ENCODE results near the gene AUTS2. TPM values are rescaled to one million over a fixed set of nuclear protein-coding genes. Genes with fewer than 3 reads are reported as not detected.

Gene AUTS2
- total RNA-seq, 1 donor from 2014 or later = 125 TPM

DNA sequence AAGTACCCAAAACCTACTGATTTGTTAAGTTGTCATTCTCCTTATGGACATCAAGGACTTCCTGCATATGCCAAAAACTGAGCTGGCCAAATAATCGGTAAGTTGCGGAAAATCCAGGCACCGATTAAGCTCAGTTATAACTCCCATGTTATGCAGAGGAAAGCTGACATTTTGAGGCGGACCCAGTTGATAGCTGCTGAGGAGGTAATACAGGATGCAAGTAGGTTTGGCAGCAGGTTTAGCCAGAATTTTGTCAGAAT, 808.6 kb downstream of the AUTS2 start:
- H3K9me3 Mint-ChIP-seq (ENCODE audit: low read depth) = no peaks in the 10 kb centered on the region
- TF ChIP-seq, protein P1, sequence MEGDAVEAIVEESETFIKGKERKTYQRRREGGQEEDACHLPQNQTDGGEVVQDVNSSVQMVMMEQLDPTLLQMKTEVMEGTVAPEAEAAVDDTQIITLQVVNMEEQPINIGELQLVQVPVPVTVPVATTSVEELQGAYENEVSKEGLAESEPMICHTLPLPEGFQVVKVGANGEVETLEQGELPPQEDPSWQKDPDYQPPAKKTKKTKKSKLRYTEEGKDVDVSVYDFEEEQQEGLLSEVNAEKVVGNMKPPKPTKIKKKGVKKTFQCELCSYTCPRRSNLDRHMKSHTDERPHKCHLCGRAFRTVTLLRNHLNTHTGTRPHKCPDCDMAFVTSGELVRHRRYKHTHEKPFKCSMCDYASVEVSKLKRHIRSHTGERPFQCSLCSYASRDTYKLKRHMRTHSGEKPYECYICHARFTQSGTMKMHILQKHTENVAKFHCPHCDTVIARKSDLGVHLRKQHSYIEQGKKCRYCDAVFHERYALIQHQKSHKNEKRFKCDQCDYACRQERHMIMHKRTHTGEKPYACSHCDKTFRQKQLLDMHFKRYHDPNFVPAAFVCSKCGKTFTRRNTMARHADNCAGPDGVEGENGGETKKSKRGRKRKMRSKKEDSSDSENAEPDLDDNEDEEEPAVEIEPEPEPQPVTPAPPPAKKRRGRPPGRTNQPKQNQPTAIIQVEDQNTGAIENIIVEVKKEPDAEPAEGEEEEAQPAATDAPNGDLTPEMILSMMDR (IDR thresholded peaks at IDR 0.05; ENCODE audit: unreplicated experiment) = no peak
- H3K4me3 Mint-ChIP-seq (ENCODE audit: low read depth) = no peak overlapping the region
- H3K4me1 Mint-ChIP-seq (ENCODE audit: low read depth) = peaks cover 3% of the 10 kb centered on the region
- H3K27ac Mint-ChIP-seq = no peak overlapping the region
- H3K36me3 Mint-ChIP-seq (ENCODE audit: insufficient read depth) = peaks cover 1% of the 10 kb centered on the region
- H3K27me3 Mint-ChIP-seq = no peaks in the 10 kb centered on the region
- no peak for DNase-seq (ENCODE audit: low spot score, unreplicated experiment)

DNA sequence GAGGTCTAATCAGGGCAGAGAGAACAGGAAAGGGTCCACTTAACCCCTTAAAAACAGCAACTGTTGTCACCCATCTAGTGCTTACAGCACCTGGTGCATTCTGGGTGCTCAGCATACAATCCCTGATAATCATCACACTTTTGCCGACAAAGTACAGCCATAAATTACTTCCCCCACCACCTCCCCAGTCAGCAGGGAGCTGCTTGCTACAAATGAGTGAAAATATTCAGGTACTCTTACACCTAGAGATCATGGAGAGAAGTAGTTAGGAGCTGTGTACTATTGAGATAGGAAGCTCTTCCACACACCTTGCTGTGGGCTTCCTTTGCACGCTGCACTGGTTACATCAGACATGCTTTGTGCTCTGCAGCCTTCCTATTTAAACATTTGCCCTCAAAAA, 810.2 kb downstream of the AUTS2 start:
- Mint-ChIP-seq H3K27ac (no peak overlapping the region), H3K27me3 (no peaks in the 10 kb centered on the region), H3K36me3 (ENCODE audit: insufficient read depth) (peaks cover 1% of the 10 kb centered on the region), H3K9me3 (ENCODE audit: low read depth) (no peaks in the 10 kb centered on the region), H3K4me1 (ENCODE audit: low read depth) (peaks cover 3% of the 10 kb centered on the region), H3K4me3 (ENCODE audit: low read depth) (no peak overlapping the region)
- TF ChIP-seq, protein P1 (IDR thresholded peaks at IDR 0.05; ENCODE audit: unreplicated experiment) = no peak
- no peak for DNase-seq (ENCODE audit: low spot score, unreplicated experiment)

DNA sequence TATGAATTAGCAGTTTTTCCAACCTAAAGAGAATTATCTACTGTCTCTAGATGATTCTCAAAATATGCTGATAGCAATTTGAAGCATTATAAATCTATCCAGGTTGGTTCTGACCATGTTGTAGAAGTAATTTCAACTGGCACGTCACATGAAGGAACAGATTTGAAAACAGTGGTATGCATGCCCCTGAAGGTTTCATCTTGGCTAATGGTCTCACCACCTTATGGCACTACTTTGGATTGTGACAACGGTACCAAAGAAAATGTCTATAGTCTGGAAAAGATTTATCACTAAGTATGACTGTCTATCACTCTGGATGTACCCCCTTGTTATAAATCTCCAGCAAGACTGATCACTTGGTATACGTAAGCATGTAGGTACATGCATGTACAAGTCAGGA, 810.6 kb downstream of the AUTS2 start:
- Mint-ChIP-seq H3K4me1 (ENCODE audit: low read depth) (peaks cover 3% of the 10 kb centered on the region), H3K4me3 (ENCODE audit: low read depth) (no peak overlapping the region), H3K27ac (no peak overlapping the region), H3K27me3 (no peaks in the 10 kb centered on the region), H3K36me3 (ENCODE audit: insufficient read depth) (peaks cover 1% of the 10 kb centered on the region), H3K9me3 (ENCODE audit: low read depth) (no peaks in the 10 kb centered on the region)
- DNase-seq (ENCODE audit: low spot score, unreplicated experiment) = no peak
- TF ChIP-seq, protein P1 (IDR thresholded peaks at IDR 0.05; ENCODE audit: unreplicated experiment) = no peak

DNA sequence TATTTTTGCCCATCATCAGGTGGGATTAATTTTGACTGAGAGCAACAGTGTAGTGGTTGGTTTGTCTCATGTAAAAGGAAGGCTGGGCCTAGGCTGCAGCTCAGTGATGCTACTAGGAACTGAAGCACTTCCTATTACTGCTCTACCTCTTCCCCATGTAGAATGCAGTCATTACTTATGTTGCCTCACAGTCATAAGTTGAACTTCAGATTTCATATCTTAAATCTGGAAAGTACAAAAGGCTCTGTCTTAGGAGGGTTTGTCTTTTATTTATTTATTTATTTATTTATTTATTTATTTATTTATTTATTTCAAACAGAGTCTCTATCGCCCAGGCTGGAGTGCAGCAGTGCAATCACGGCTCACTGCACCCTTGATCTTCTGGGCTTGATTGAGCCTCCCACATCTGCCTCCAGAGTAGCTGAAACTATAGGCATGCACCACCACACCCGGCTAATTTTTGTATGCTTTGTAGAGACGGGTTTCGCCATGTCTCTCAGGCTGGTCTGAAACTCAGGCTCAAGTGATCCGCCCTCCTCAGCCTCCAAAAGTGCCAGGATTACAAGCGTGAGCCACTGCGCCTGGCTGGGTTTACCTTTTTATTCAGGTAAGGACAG, 812.0 kb downstream of the AUTS2 start:
- Mint-ChIP-seq H3K36me3 (ENCODE audit: insufficient read depth) (peaks cover 1% of the 10 kb centered on the region), H3K9me3 (ENCODE audit: low read depth) (no peaks in the 10 kb centered on the region), H3K27me3 (no peaks in the 10 kb centered on the region), H3K4me1 (ENCODE audit: low read depth) (peaks cover 3% of the 10 kb centered on the region), H3K4me3 (ENCODE audit: low read depth) (no peak overlapping the region), H3K27ac (no peak overlapping the region)
- DNase-seq (ENCODE audit: low spot score, unreplicated experiment) = no peak
- TF ChIP-seq, protein P1 (IDR thresholded peaks at IDR 0.05; ENCODE audit: unreplicated experiment) = no peak

DNA sequence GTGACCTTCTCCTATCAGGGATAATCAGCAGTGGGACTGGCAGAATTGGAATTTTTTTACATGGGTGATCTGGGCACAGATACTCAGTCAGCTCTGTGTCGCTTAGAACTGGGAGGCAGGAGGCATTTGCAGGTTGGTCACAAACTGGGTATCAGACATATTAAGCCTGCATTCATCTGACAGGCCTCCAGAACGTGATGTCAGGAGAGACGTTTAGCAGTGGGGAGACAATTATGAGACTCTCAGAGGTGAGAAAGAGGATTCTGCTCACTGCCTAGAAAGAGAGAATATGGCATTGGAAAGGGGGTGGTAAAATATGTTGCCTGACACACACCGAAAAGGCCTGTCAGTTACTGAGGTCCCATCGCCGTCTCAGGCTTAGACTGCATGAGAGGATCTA, 816.1 kb downstream of the AUTS2 start:
- no peaks in the 10 kb centered on the region for H3K27me3 Mint-ChIP-seq
- H3K36me3 Mint-ChIP-seq (ENCODE audit: insufficient read depth) = peaks cover 1% of the 10 kb centered on the region
- TF ChIP-seq, protein P1 (IDR thresholded peaks at IDR 0.05; ENCODE audit: unreplicated experiment) = no peak

More for the DNA sequence above, 816.1 kb downstream of the AUTS2 start:
- Mint-ChIP-seq H3K4me1 (ENCODE audit: low read depth) (peaks cover 3% of the 10 kb centered on the region), H3K9me3 (ENCODE audit: low read depth) (no peaks in the 10 kb centered on the region), H3K27ac (no peak overlapping the region), H3K4me3 (ENCODE audit: low read depth) (no peak overlapping the region)
- DNase-seq (ENCODE audit: low spot score, unreplicated experiment) = no peak
